ENCODE results near the gene LONP1.

Gene LONP1

DNA sequence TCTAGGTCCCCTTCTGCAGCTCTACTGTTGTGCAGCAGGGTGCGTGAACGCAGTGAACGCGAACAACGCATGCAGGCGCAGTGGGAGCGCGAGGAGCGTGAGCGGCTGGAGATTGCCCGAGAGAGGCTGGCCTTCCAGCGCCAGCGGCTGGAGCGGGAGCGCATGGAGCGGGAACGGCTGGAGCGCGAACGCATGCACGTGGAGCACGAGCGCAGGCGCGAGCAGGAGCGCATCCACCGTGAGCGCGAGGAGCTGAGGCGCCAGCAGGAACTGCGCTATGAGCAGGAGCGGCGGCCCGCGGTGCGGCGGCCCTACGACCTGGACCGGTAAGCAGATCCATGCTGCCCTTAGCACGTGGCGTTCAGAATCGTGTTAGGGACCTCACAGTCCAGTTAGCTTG is 58.5 kb downstream of the LONP1 start:
- Histone ChIP-seq H3K9me3 (replicated peaks in 1 of 2; ENCODE audit: control insufficient read depth in 2 of 2, insufficient read depth in 1 of 2, low read depth in 1 of 2, low read length in 2 of 2) (no peaks in the 10 kb centered on the region), H3K36me3 (replicated peaks in 1 of 2; ENCODE audit: control insufficient read depth in 2 of 2, insufficient read depth in 2 of 2, low read length in 2 of 2) (peaks cover 61 to 94% of the 10 kb centered on the region in 2 donors), H3K9ac (ENCODE audit: low read depth, low read length, poor library complexity) (no peak overlapping the region), H3K18ac (ENCODE audit: low read length) (no peak overlapping the region), H3K27me3 (ENCODE audit: control insufficient read depth in 3 of 3, insufficient read depth in 3 of 3, low read depth in 1 of 3, low read length in 3 of 3) (no peaks in the 10 kb centered on the region), H4K8ac (ENCODE audit: low read depth, low read length) (no peak overlapping the region), H4K91ac (ENCODE audit: low read depth, low read length, poor library complexity) (no peak overlapping the region), H2AK5ac (ENCODE audit: low read depth, low read length) (no peak overlapping the region), H3K4me3 (ENCODE audit: low read length in 2 of 2) (no peak overlapping the region), H2AFZ (ENCODE audit: low read length) (no peak overlapping the region), H3K27ac (replicated peaks; ENCODE audit: low read length) (no peak overlapping the region), H2BK120ac (ENCODE audit: low read depth, low read length) (no peak overlapping the region), H2BK12ac (ENCODE audit: low read length) (peak overlapping the region; percentile 10), H3K14ac (ENCODE audit: low read length) (no peak overlapping the region), H3K4me1 (ENCODE audit: control insufficient read depth in 2 of 2, insufficient read depth in 1 of 2, low read depth in 1 of 2, low read length in 2 of 2) (no peaks in the 10 kb centered on the region), H3K4me2 (ENCODE audit: insufficient read depth, low read length, poor library complexity, severe bottlenecking) (no peak overlapping the region), H2BK15ac (ENCODE audit: low read length) (no peak overlapping the region), H2BK5ac (ENCODE audit: low read length) (no peak overlapping the region), H3K23ac (ENCODE audit: low read depth, low read length, poor library complexity) (peak overlapping the region; percentile 73), H3K79me1 (ENCODE audit: low read depth, low read length) (peaks cover 4% of the 10 kb centered on the region), H3K4ac (ENCODE audit: low read length) (no peak overlapping the region)
- DNase-seq (ENCODE audit: low spot score): no peak
- WGBS, 2 donors (ENCODE audit: extremely low coverage in 2 of 2, insufficient read length in 2 of 2, insufficient replicate concordance in 1 of 2): no CpG with 5 or more reads among the region's 42 CpGs

- Histone ChIP-seq H4K91ac (ENCODE audit: low read depth, low read length, poor library complexity) (no peak overlapping the region), H3K4me3 (ENCODE audit: low read length in 2 of 2) (no peak overlapping the region), H3K4ac (ENCODE audit: low read length) (no peak overlapping the region), H4K8ac (ENCODE audit: low read depth, low read length) (no peak overlapping the region), H3K23ac (ENCODE audit: low read depth, low read length, poor library complexity) (no peak overlapping the region), H3K4me1 (ENCODE audit: control insufficient read depth in 2 of 2, insufficient read depth in 1 of 2, low read depth in 1 of 2, low read length in 2 of 2) (no peaks in the 10 kb centered on the region), H2AFZ (ENCODE audit: low read length) (no peak overlapping the region), H2BK12ac (ENCODE audit: low read length) (no peak overlapping the region), H3K27me3 (ENCODE audit: control insufficient read depth in 3 of 3, insufficient read depth in 3 of 3, low read depth in 1 of 3, low read length in 3 of 3) (no peaks in the 10 kb centered on the region), H3K79me1 (ENCODE audit: low read depth, low read length) (peaks cover 7% of the 10 kb centered on the region), H3K4me2 (ENCODE audit: insufficient read depth, low read length, poor library complexity, severe bottlenecking) (no peak overlapping the region), H3K36me3 (replicated peaks in 1 of 2; ENCODE audit: control insufficient read depth in 2 of 2, insufficient read depth in 2 of 2, low read length in 2 of 2) (peaks cover 57 to 95% of the 10 kb centered on the region in 2 donors), H3K9ac (ENCODE audit: low read depth, low read length, poor library complexity) (no peak overlapping the region), H3K14ac (ENCODE audit: low read length) (no peak overlapping the region), H2BK15ac (ENCODE audit: low read length) (no peak overlapping the region), H2AK5ac (ENCODE audit: low read depth, low read length) (no peak overlapping the region), H3K18ac (ENCODE audit: low read length) (no peak overlapping the region), H2BK5ac (ENCODE audit: low read length) (no peak overlapping the region), H3K9me3 (replicated peaks in 1 of 2; ENCODE audit: control insufficient read depth in 2 of 2, insufficient read depth in 1 of 2, low read depth in 1 of 2, low read length in 2 of 2) (no peaks in the 10 kb centered on the region), H3K27ac (replicated peaks; ENCODE audit: low read length) (no peak overlapping the region), H2BK120ac (ENCODE audit: low read depth, low read length) (no peak overlapping the region)
- no CpG with 5 or more reads among the region's 5 CpGs for WGBS, 2 donors (ENCODE audit: extremely low coverage in 2 of 2, insufficient read length in 2 of 2, insufficient replicate concordance in 1 of 2)
- DNase-seq (ENCODE audit: low spot score): no peak
Observed at GRCh38 chr19:5655412-5655811, 64.5 kb downstream of the LONP1 start.

- H2AK5ac ChIP-seq (ENCODE audit: low read depth, low read length): no peak overlapping the region
- no peak overlapping the region for H2BK5ac ChIP-seq (ENCODE audit: low read length)
- H3K9me3 ChIP-seq (replicated peaks in 1 of 2; ENCODE audit: control insufficient read depth in 2 of 2, insufficient read depth in 1 of 2, low read depth in 1 of 2, low read length in 2 of 2): no peaks in the 10 kb centered on the region
- no peak overlapping the region for H4K91ac ChIP-seq (ENCODE audit: low read depth, low read length, poor library complexity)
- H3K4me1 ChIP-seq (ENCODE audit: control insufficient read depth in 2 of 2, insufficient read depth in 1 of 2, low read depth in 1 of 2, low read length in 2 of 2): no peaks in the 10 kb centered on the region
- no CpG with 5 or more reads among the region's 5 CpGs for WGBS, 2 donors (ENCODE audit: extremely low coverage in 2 of 2, insufficient read length in 2 of 2, insufficient replicate concordance in 1 of 2)
- H3K27ac ChIP-seq (replicated peaks; ENCODE audit: low read length): no peak overlapping the region
- no peak overlapping the region for H3K14ac ChIP-seq (ENCODE audit: low read length)
- no peak overlapping the region for H2BK120ac ChIP-seq (ENCODE audit: low read depth, low read length)
- H3K9ac ChIP-seq (ENCODE audit: low read depth, low read length, poor library complexity): no peak overlapping the region
- no peak overlapping the region for H2BK15ac ChIP-seq (ENCODE audit: low read length)
- no peak overlapping the region for H3K4me3 ChIP-seq (ENCODE audit: low read length in 2 of 2)
- no peak overlapping the region for H3K23ac ChIP-seq (ENCODE audit: low read depth, low read length, poor library complexity)
- no peak overlapping the region for H3K18ac ChIP-seq (ENCODE audit: low read length)
- H3K4ac ChIP-seq (ENCODE audit: low read length): no peak overlapping the region
- H3K79me1 ChIP-seq (ENCODE audit: low read depth, low read length): peaks cover 7% of the 10 kb centered on the region
- no peak for DNase-seq (ENCODE audit: low spot score)
- no peak overlapping the region for H3K4me2 ChIP-seq (ENCODE audit: insufficient read depth, low read length, poor library complexity, severe bottlenecking)
- no peak overlapping the region for H2AFZ ChIP-seq (ENCODE audit: low read length)
- no peak overlapping the region for H4K8ac ChIP-seq (ENCODE audit: low read depth, low read length)
- H3K27me3 ChIP-seq (ENCODE audit: control insufficient read depth in 3 of 3, insufficient read depth in 3 of 3, low read depth in 1 of 3, low read length in 3 of 3): no peaks in the 10 kb centered on the region
- no peak overlapping the region for H2BK12ac ChIP-seq (ENCODE audit: low read length)
- peaks cover 59 to 95% of the 10 kb centered on the region in 2 donors for H3K36me3 ChIP-seq (replicated peaks in 1 of 2; ENCODE audit: control insufficient read depth in 2 of 2, insufficient read depth in 2 of 2, low read length in 2 of 2)
Observed at GRCh38 chr19:5654931-5655330, 65.0 kb downstream of the LONP1 start.

DNA sequence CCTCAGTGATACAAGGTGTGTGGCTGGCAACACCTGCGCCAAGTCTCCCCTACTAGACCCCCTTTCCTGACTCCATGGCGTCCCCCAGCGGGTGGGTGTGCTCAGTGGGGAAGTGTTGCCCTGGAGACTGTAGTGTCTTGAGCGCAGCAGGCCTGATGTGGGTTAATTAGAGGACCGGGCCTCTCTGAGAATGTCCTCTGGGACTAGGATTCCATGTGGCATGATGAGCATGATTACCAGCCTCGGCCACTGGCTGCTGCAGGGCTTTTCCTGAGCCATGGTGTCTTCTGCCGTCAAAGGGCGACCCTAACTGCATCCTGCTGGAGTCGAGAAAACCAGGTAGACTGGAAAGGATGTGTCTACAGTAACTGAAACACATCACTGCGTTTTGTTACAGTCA is 67.7 kb downstream of the LONP1 start:
- H3K18ac ChIP-seq (ENCODE audit: low read length): no peak overlapping the region
- no peak overlapping the region for H3K14ac ChIP-seq (ENCODE audit: low read length)
- H3K23ac ChIP-seq (ENCODE audit: low read depth, low read length, poor library complexity): no peak overlapping the region
- H3K79me1 ChIP-seq (ENCODE audit: low read depth, low read length): peaks cover 7% of the 10 kb centered on the region
- no peak for DNase-seq (ENCODE audit: low spot score)
- H3K9me3 ChIP-seq (replicated peaks in 1 of 2; ENCODE audit: control insufficient read depth in 2 of 2, insufficient read depth in 1 of 2, low read depth in 1 of 2, low read length in 2 of 2): no peaks in the 10 kb centered on the region
- no peak overlapping the region for H3K4me3 ChIP-seq (ENCODE audit: low read length in 2 of 2)
- no peak overlapping the region for H2AFZ ChIP-seq (ENCODE audit: low read length)
- no peak overlapping the region for H3K4ac ChIP-seq (ENCODE audit: low read length)
- H2BK120ac ChIP-seq (ENCODE audit: low read depth, low read length): no peak overlapping the region
- H2AK5ac ChIP-seq (ENCODE audit: low read depth, low read length): no peak overlapping the region
- no peaks in the 10 kb centered on the region for H3K4me1 ChIP-seq (ENCODE audit: control insufficient read depth in 2 of 2, insufficient read depth in 1 of 2, low read depth in 1 of 2, low read length in 2 of 2)
- no peak overlapping the region for H3K27ac ChIP-seq (replicated peaks; ENCODE audit: low read length)
- no peaks in the 10 kb centered on the region for H3K27me3 ChIP-seq (ENCODE audit: control insufficient read depth in 3 of 3, insufficient read depth in 3 of 3, low read depth in 1 of 3, low read length in 3 of 3)
- H3K4me2 ChIP-seq (ENCODE audit: insufficient read depth, low read length, poor library complexity, severe bottlenecking): no peak overlapping the region
- H4K8ac ChIP-seq (ENCODE audit: low read depth, low read length): no peak overlapping the region
- H2BK12ac ChIP-seq (ENCODE audit: low read length): no peak overlapping the region
- no peak overlapping the region for H2BK15ac ChIP-seq (ENCODE audit: low read length)
- H2BK5ac ChIP-seq (ENCODE audit: low read length): no peak overlapping the region
- no peak overlapping the region for H4K91ac ChIP-seq (ENCODE audit: low read depth, low read length, poor library complexity)
- H3K36me3 ChIP-seq (replicated peaks in 1 of 2; ENCODE audit: control insufficient read depth in 2 of 2, insufficient read depth in 2 of 2, low read length in 2 of 2): peaks cover 55 to 92% of the 10 kb centered on the region in 2 donors
- WGBS, 2 donors (ENCODE audit: extremely low coverage in 2 of 2, insufficient read length in 2 of 2, insufficient replicate concordance in 1 of 2): no CpG with 5 or more reads among the region's 10 CpGs
- H3K9ac ChIP-seq (ENCODE audit: low read depth, low read length, poor library complexity): no peak overlapping the region

All from neuronal stem cell (in vitro differentiated cells).